B cell (primary cell): Measurements from ENCODE around the gene DRD3. TPM values are rescaled to one million over a fixed set of nuclear protein-coding genes. Genes with fewer than 3 reads are reported as not detected.

Source experiments
- ATAC-seq: fragments of 200-7000 bp; cut with Tn5 transposase; one replicate; pipeline ENCODE4 v1.10.0; 2021; ENCODE audit warnings: low read depth, mild to moderate bottlenecking, moderate number of reproducible peaks, moderate library complexity
- CTCF ChIA-PET: fragments of 350-600 bp; sonication (Branson Sonifier 250); formaldehyde crosslinking; loops from one replicate; lab custom pipeline; 2021; ENCODE audit warnings: antibody characterized with exemption, inconsistent platforms; lab: Charles Lee
- POLR2A ChIA-PET: fragments of 350-600 bp; sonication (Branson Sonifier 250); formaldehyde crosslinking; loops from one replicate; lab custom pipeline; 2021; ENCODE audit warnings: antibody characterized with exemption; lab: Charles Lee
- DNase-seq: peaks from one replicate; pipeline ENCODE4 v3.0.0; 2013
- H2AFZ ChIP-seq: 2 replicates; pipeline ENCODE4 v1.6.1; 2012; ENCODE audit warnings: mild to moderate bottlenecking, low read depth, low read length; ENCODE audit not compliant: insufficient read depth, poor library complexity, severe bottlenecking
- H3K27ac ChIP-seq, 2 donors: 1 replicate in 1 of 2; 2 replicates in 1 of 2; pipeline ENCODE4 v1.5.1; 2012 to 2013; ENCODE audit warnings: low read length in 2 of 2, mild to moderate bottlenecking in 2 of 2, moderate library complexity in 1 of 2
- H3K27me3 ChIP-seq, 4 experiments: fragments of 200-600 bp in 1 of 4; sonication (generic) in 1 of 4; replicated peaks in 1 of 4; 1 replicate in 2 of 4; 2 replicates in 2 of 4; pipeline versions ENCODE4 v1.6.1 to v1.7.0; 2013 to 2016; ENCODE audit warnings: low read length in 3 of 4, mild to moderate bottlenecking in 2 of 4, mixed read lengths in 1 of 4, moderate library complexity in 1 of 4; ENCODE audit not compliant: insufficient read depth in 4 of 4, control insufficient read depth in 3 of 4; ENCODE audit errors: control extremely low read depth in 1 of 4
- H3K36me3 ChIP-seq, 2 experiments: replicated peaks in 1 of 2; 1 replicate in 1 of 2; 2 replicates in 1 of 2; pipeline versions ENCODE4 v1.6.1 to v1.7.1; 2013; ENCODE audit warnings: low read length in 1 of 2; ENCODE audit not compliant: insufficient read depth in 2 of 2, control insufficient read depth in 1 of 2; ENCODE audit errors: control extremely low read depth in 1 of 2, extremely low read depth in 1 of 2
- H3K4me1 ChIP-seq, 2 donors: fragments of 200-600 bp in 1 of 2; sonication (generic) in 1 of 2; 1 replicate in 1 of 2; 2 replicates in 1 of 2; pipeline versions ENCODE4 v1.5.1 to v1.6.1; 2013 to 2017; ENCODE audit warnings: low read length in 2 of 2; ENCODE audit not compliant: control insufficient read depth in 2 of 2, insufficient read depth in 2 of 2
- H3K4me2 ChIP-seq: replicated peaks from 2 replicates; pipeline ENCODE3; 2012; ENCODE audit warnings: mild to moderate bottlenecking, low read depth, low read length; ENCODE audit not compliant: poor library complexity, severe bottlenecking
- H3K4me3 ChIP-seq, 5 experiments: fragments of 200-600 bp in 1 of 5; sonication (generic) in 1 of 5; 1 replicate in 3 of 5; 2 replicates in 2 of 5; pipeline versions ENCODE4 v1.5.1 to v1.7.0; 2011 to 2016; ENCODE audit warnings: low read length in 4 of 5, mild to moderate bottlenecking in 4 of 5, low read depth in 2 of 5, control low read depth in 1 of 5, moderate library complexity in 1 of 5; ENCODE audit not compliant: insufficient read depth in 1 of 5; ENCODE audit errors: control extremely low read depth in 1 of 5, extremely low read depth in 1 of 5
- H3K79me2 ChIP-seq: fragments of 200-600 bp; sonication (generic); one replicate; pipeline ENCODE4 v1.6.0; 2016; ENCODE audit warnings: low read length; ENCODE audit not compliant: control insufficient read depth, insufficient read depth
- H3K9ac ChIP-seq: fragments of 200-600 bp; sonication (generic); 2 replicates; pipeline ENCODE4 v1.6.1; 2017; ENCODE audit warnings: mild to moderate bottlenecking, low read length, moderate library complexity
- H3K9me3 ChIP-seq, 3 donors: one replicate each; pipeline versions ENCODE4 v1.6.1 to v1.7.1; 2013; ENCODE audit warnings: low read length in 2 of 3; ENCODE audit not compliant: control insufficient read depth in 2 of 3, insufficient read depth in 1 of 3; ENCODE audit errors: control extremely low read depth in 1 of 3
- H4K20me1 ChIP-seq: 2 replicates; pipeline ENCODE4 v1.6.0; 2012; ENCODE audit warnings: mild to moderate bottlenecking, low read length; ENCODE audit not compliant: insufficient read depth, control insufficient read depth, poor library complexity, severe bottlenecking
- H3K27ac Mint-ChIP-seq: one replicate; pipeline ENCODE4 v1.8.0; 2021; ENCODE audit warnings: mixed read lengths
- H3K27me3 Mint-ChIP-seq: one replicate; pipeline ENCODE4 v1.8.0; 2021; ENCODE audit warnings: mixed read lengths
- H3K4me1 Mint-ChIP-seq: one replicate; pipeline ENCODE4 v1.8.0; 2021; ENCODE audit warnings: mixed read lengths
- H3K4me3 Mint-ChIP-seq: one replicate; pipeline ENCODE4 v1.8.0; 2021; ENCODE audit warnings: mixed read lengths
- H3K9me3 Mint-ChIP-seq: one replicate; pipeline ENCODE4 v1.8.0; 2022; ENCODE audit warnings: mixed read lengths; ENCODE audit not compliant: insufficient read depth
- CTCF ChIP-seq: fragments of 200-600 bp; IDR thresholded peaks from one replicate; pipeline ENCODE4 v1.8.0; 2022; ENCODE audit warnings: antibody characterized with exemption, mild to moderate bottlenecking
- EZH2 ChIP-seq: IDR thresholded peaks from 2 replicates; pipeline ENCODE4 v1.6.1; 2012; ENCODE audit warnings: borderline replicate concordance, low read depth, mild to moderate bottlenecking, moderate library complexity, low read length; ENCODE audit not compliant: insufficient read depth, poor library complexity, severe bottlenecking
- WGBS: methylation state at CpG from one replicate; pipeline ENCODE4 v1.1.5; 2013; ENCODE audit warnings: missing lambda C conversion rate; ENCODE audit not compliant: insufficient coverage; 5-methylcytosine and 5-hydroxymethylcytosine counted together
- intact Hi-C: fragments of 100-400 bp; cut with micrococcal nuclease; formaldehyde crosslinking; loops from one replicate; pipeline ENCODE4 v1.10.0; 2022
- polyA plus RNA-seq: library from polyadenylated mRNA; depleted of rRNA; stranded (reverse); fragments of >200 nt; gene quantifications from 2 replicates; pipeline ENCODE4 v1.2.3, GENCODE V29; 2012
- total RNA-seq, 2 donors: library from RNA; stranded (reverse); fragments of 120-200 nt in 1 of 2; gene quantifications; 1 replicate in 1 of 2; 2 replicates in 1 of 2; pipeline versions ENCODE4 v1.2.3 to v1.2.4, GENCODE V29; 2013 to 2022

The DRD3 gene
- total and polyA plus RNA-seq, 2 donors (not counting 1 experiment from before 2014, with no cell fraction given), result not detected

GRCh38 chr3:114179575-114179974 is 723 bp upstream of the DRD3 start:
- Mint-ChIP-seq H3K27ac (no peak overlapping the region), H3K4me1 (peaks cover 2% of the 10 kb centered on the region), H3K9me3 (no peaks in the 10 kb centered on the region), H3K27me3 (peaks cover 23% of the 10 kb centered on the region), H3K4me3 (no peak overlapping the region)
- Histone ChIP-seq H2AFZ (no peak overlapping the region), H3K4me1 (no peaks in the 10 kb centered on the region), H3K4me2 (no peak overlapping the region), H3K36me3 (no peaks in the 10 kb centered on the region), H3K27me3 (peaks cover 0 to 2% (median 0%) of the 10 kb centered on the region in 4 experiments), H3K9me3 (peaks cover 0 to 5% (median 3%) of the 10 kb centered on the region in 3 donors), H4K20me1 (no peaks in the 10 kb centered on the region), H3K4me3 (no peak overlapping the region), H3K79me2 (no peaks in the 10 kb centered on the region), H3K9ac (no peak overlapping the region), H3K27ac (no peak overlapping the region)
- intact Hi-C loops, result no loop called here
- no CpG with 5 or more reads among the region's 2 CpGs for WGBS
- TF ChIP-seq EZH2 (no peak), CTCF (peak; percentile 40)
- ATAC-seq (peak; percentile 65), DNase-seq (peak; percentile 46)
- ChIA-PET CTCF (interaction anchor here (0.6 to 2.1 kb wide), 14 partner anchors 17 to 443 kb away, joined by 3 to 13 read pairs (median 4); partner anchors contain the start of gene GRAMD1C), POLR2A (no interaction called here)

GRCh38 chr3:114176890-114177289 is 2.0 kb downstream of the DRD3 start:
- Histone ChIP-seq H3K4me2 (no peak overlapping the region), H2AFZ (no peak overlapping the region), H3K4me1 (no peaks in the 10 kb centered on the region), H3K4me3 (no peak overlapping the region), H3K9me3 (no peaks in the 10 kb centered on the region), H3K27me3 (peaks cover 0 to 2% (median 0%) of the 10 kb centered on the region in 4 experiments), H3K27ac (no peak overlapping the region), H4K20me1 (no peaks in the 10 kb centered on the region), H3K79me2 (no peaks in the 10 kb centered on the region), H3K36me3 (no peaks in the 10 kb centered on the region), H3K9ac (no peak overlapping the region)
- no peak for DNase-seq
- Mint-ChIP-seq H3K27ac (no peak overlapping the region), H3K4me1 (peaks cover 2% of the 10 kb centered on the region), H3K27me3 (peaks cover 23% of the 10 kb centered on the region), H3K9me3 (no peaks in the 10 kb centered on the region), H3K4me3 (no peak overlapping the region)
- ChIA-PET POLR2A (interaction anchor here (0.6 kb wide), 1 partner anchor 37 kb away, joined by 4 read pairs; no protein-coding TSS in a partner anchor), CTCF (interaction anchor here (1.7 kb wide), 1 partner anchor 129 kb away, joined by 3 read pairs; no protein-coding TSS in a partner anchor)
- no peak for TF ChIP-seq EZH2
- TF ChIP-seq CTCF, result no peak
- intact Hi-C loops, result no loop called here
- ATAC-seq, result no peak
